HG03442 (cell line): Measurements from ENCODE around the gene FAM193A.
"Not testable (repeated sequence)": the region's sequence is repeated elsewhere in the genome, so short reads cannot be mapped to it uniquely, and the experiment has no call there.

Source experiments
- ATAC-seq: cut with Tn5 transposase; IDR thresholded peaks from one replicate; pipeline ENCODE4 v1.9.1; 2021; ENCODE audit warnings: mild to moderate bottlenecking, moderate library complexity; ENCODE audit not compliant: unreplicated experiment

Gene FAM193A

DNA sequence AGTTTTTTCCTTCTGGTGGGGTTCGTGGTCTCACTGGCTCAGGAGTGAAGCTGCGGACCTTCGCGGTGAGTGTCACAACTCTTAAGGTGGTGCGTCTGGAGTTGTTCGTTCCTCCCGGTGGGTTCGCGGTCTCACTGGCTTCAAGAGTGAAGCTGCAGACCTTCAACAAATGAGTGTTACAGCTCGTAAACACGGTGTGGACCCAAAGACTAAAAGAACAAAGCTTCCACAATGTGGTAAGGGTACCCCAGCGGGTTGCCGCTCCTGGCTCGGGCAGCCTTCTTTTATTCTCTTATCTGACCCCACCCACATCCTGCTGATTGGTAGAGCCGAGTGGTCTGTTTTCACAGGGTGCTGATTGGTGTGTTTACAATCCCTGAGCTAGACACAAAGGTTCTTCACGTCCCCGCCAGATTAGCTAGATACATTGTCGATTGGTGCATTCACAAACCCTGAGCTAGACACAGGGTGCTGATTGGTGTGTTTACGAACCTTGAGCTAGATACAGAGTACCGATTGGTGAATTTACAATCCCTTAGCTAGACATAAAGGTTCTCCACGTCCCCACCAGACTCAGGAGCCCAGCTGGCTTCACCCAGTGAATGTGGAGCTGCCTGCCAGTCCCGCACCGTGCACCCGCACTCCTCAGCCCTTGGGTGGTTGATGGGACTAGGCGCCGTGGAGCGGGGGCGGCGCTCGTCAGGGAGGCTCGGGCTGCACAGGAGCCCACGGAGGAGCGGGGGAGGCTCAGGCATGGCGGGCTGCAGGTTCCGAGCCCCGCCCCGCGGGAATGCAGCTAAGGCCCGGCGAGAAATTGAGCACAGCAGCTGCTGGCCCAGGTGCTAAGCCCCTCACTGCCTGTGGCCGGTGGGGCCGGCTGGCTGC, 226.3 kb downstream of the FAM193A start:
- not testable (repeated sequence) for ATAC-seq

- no peak for ATAC-seq
Measured at GRCh38 chr4:2763511-2763967, 227.1 kb downstream of the FAM193A start.

DNA sequence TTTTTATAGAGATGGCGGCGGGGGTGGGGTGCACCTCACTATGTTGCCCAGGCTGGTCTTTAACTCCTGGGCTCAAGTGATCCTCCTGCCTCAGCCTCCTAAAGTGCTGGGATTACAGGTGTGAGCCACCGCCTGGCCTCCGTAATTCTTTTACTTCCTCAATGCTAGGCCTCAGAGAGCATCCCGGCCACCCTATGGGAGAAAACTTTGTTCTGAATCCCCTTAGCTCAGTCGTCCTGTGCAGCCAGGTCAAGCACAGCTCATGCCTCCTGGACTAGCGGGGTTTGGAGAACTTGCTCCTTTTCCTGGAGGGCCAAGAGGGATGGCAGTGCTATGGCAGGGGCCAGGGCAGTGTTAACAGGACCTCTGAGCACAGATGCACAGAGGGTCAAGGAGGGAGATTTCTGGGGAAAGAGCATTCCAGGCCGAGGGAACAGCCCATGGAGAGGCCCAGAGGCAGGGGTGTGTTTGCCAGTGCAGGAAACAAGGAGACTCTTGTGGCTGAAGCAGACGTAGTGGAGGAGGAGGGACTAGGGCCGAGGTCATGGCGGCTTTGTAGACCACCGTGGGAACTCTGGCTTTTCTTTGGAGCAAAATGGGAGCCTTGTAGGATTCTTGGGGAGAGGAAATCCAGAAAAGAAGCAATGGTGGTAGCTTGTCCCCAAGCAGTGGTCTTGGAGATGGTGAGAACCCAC, 229.5 kb downstream of the FAM193A start:
- ATAC-seq = no peak

DNA sequence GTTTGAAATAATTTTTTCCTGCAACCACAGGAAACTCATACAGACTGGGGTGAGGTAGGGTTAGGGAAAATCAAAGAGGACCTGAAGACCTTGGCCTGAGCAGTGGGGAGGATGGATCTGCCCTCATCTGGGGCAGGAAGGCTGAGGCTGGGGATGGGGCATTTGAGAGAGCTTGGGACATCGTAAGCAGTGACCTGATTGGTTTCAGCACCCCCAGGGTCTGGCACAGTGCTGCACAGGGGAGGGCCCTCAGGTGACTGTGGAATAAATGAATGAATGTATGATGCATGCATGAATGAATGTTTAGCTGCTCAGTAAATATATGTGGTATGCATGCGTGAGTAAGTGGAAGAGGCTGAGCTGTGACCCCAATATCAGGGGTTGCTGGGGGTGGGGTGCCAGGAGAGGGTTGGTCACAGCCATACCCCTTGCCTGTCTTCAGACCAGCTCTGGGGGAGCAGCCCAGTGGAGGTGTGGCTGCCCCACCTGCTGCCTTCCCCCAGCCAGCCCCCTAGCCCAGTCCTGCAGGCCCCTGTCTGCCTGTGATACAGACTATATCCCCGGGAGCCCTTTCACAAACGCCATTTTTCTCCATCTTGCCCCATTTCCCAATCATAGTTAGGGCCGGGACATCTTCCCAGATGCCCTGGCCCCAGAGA, 230.7 kb downstream of the FAM193A start:
- no peak for ATAC-seq

DNA sequence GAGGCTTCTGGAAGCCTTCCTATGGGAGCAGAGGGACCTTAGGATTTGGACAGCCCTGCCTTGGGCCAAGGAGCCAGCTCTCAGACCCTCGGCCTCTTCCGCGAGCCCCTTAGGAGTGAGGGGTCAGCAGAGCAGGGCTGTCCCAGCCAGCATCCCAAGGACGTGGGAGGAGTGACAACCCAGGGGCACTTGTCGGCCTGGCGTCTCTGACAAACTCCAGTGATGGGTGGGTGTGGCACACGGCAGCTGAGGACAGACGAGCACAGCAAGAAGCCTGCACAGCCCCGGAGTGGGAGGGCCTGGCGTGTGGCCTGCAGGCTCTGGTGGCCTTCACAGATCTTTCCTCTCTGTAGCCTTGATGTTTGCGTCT, 231.2 kb downstream of the FAM193A start:
- ATAC-seq = no peak

DNA sequence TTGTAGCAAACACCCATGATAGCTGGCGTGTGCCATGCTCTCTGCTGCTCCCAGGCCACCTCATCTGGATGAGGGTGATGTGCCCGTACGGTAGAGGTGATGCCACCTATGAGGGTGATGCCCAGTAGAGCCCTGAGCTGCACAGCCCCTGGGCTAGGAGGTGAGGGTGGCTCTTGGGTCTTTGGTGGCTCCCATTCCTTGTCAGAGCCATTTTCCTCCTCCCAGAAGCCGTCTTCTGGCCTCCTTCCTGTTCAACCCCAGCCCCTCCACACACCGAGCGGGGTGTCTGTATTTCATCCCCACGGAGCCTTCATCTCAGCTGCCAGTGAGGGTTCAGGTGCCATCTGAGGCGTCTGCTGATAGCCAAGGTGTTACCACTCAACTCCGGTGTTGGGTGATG, 231.7 kb downstream of the FAM193A start:
- ATAC-seq = no peak

- ATAC-seq = no peak
Measured at GRCh38 chr4:2768921-2769336, 232.5 kb downstream of the FAM193A start.

DNA sequence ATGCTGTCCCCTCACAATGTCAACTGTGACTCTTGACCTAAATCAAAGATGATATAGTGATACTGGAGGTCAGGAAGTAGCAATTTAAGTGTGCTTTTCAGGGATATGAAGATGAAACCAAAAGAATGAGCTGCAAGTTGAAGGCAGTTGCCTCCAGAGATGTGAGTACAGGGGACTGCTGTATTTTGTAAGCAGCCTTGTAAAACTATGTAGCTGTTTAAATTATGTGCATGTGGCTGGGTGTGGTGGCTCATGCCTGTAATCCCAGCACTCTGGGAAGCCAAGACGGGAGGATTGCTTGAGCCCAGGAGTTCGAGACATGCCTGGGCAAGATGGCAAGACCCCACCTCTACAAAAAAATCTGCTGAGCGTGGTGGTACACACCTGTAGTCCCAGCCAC, 234.8 kb downstream of the FAM193A start:
- no peak for ATAC-seq

GRCh38 chr4:2780643-2781042, 244.2 kb downstream of the FAM193A start:
- not testable (repeated sequence) for ATAC-seq

- no peak for ATAC-seq
Measured at GRCh38 chr4:2781911-2782310, 245.5 kb downstream of the FAM193A start.
